CD14-positive monocyte (primary cell): ENCODE results near the gene SPSB4. TPM values are rescaled to one million over a fixed set of nuclear protein-coding genes. Genes with fewer than 3 reads are reported as not detected.

Source experiments
- DNase-seq, 3 donors: peaks; one replicate each; pipeline ENCODE4 v3.0.0-alpha.2; 2011 to 2022
- H2AFZ ChIP-seq: 2 replicates; pipeline ENCODE4 v1.6.0; 2012; ENCODE audit warnings: mild to moderate bottlenecking, low read depth, low read length, inconsistent platforms; ENCODE audit not compliant: insufficient read depth, poor library complexity, severe bottlenecking
- H3K27ac ChIP-seq, 2 donors: 1 replicate in 1 of 2; 2 replicates in 1 of 2; pipeline ENCODE4 v1.5.1; 2012 to 2013; ENCODE audit warnings: low read length in 2 of 2, control low read depth in 1 of 2, inconsistent platforms in 1 of 2, low read depth in 1 of 2, mild to moderate bottlenecking in 1 of 2
- H3K27me3 ChIP-seq, 2 donors: one replicate each; pipeline versions ENCODE4 v1.6.0 to v1.6.1; 2011 to 2013; ENCODE audit warnings: low read length in 2 of 2; ENCODE audit not compliant: control insufficient read depth in 2 of 2, insufficient read depth in 2 of 2
- H3K36me3 ChIP-seq, 2 donors: replicated peaks in 1 of 2; 1 replicate in 1 of 2; 2 replicates in 1 of 2; pipeline versions ENCODE4 v1.5.1 to v1.6.1; 2012 to 2013; ENCODE audit warnings: low read length in 2 of 2, control low read depth in 1 of 2, inconsistent platforms in 1 of 2, mild to moderate bottlenecking in 1 of 2; ENCODE audit not compliant: insufficient read depth in 2 of 2, control insufficient read depth in 1 of 2
- H3K4me1 ChIP-seq, 2 donors: 1 replicate in 1 of 2; 2 replicates in 1 of 2; pipeline versions ENCODE4 v1.5.1 to v1.6.1; 2012 to 2013; ENCODE audit warnings: low read length in 2 of 2, control low read depth in 1 of 2, inconsistent platforms in 1 of 2, mild to moderate bottlenecking in 1 of 2, moderate library complexity in 1 of 2; ENCODE audit not compliant: insufficient read depth in 2 of 2, control insufficient read depth in 1 of 2
- H3K4me2 ChIP-seq: replicated peaks from 2 replicates; pipeline ENCODE3; 2012; ENCODE audit warnings: low read length, moderate library complexity, mild to moderate bottlenecking; ENCODE audit not compliant: poor library complexity, severe bottlenecking; ENCODE audit errors: extremely low read depth
- H3K4me3 ChIP-seq, 3 experiments: fragments of 200-600 bp in 1 of 3; sonication (generic) in 1 of 3; replicated peaks in 1 of 3; 1 replicate in 2 of 3; 2 replicates in 1 of 3; pipeline ENCODE4 v1.5.1; 2011 to 2013; ENCODE audit warnings: low read length in 3 of 3, mild to moderate bottlenecking in 3 of 3, control low read depth in 2 of 3, low read depth in 2 of 3, inconsistent platforms in 1 of 3, moderate library complexity in 1 of 3
- H3K79me2 ChIP-seq: 2 replicates; pipeline ENCODE4 v1.6.0; 2012; ENCODE audit warnings: mild to moderate bottlenecking, control low read depth, inconsistent platforms, low read length, moderate library complexity; ENCODE audit not compliant: insufficient read depth
- H3K9ac ChIP-seq: 2 replicates; pipeline ENCODE4 v1.6.0; 2017; ENCODE audit warnings: low read length, mild to moderate bottlenecking; ENCODE audit not compliant: insufficient read depth, poor library complexity, severe bottlenecking
- H3K9me3 ChIP-seq, 2 donors: replicated peaks in 1 of 2; 1 replicate in 1 of 2; 2 replicates in 1 of 2; pipeline versions ENCODE4 v1.5.1 to v1.6.1; 2012 to 2013; ENCODE audit warnings: low read length in 2 of 2, control low read depth in 1 of 2; ENCODE audit not compliant: control insufficient read depth in 1 of 2, insufficient read depth in 1 of 2
- H4K20me1 ChIP-seq: 2 replicates; pipeline ENCODE4 v1.6.0; 2012; ENCODE audit warnings: mild to moderate bottlenecking, low read length, control low read depth, moderate library complexity; ENCODE audit not compliant: insufficient read depth
- H3K27ac Mint-ChIP-seq, 7 donors: one replicate each; pipeline ENCODE4 v1.8.0; 2020; ENCODE audit warnings: mild to moderate bottlenecking in 7 of 7, mixed read lengths in 7 of 7, moderate library complexity in 6 of 7, inconsistent platforms in 2 of 7
- H3K27me3 Mint-ChIP-seq, 3 donors: one replicate each; pipeline ENCODE4 v1.8.0; 2021 to 2022; ENCODE audit warnings: low read depth in 3 of 3, mild to moderate bottlenecking in 3 of 3, mixed read lengths in 3 of 3, moderate library complexity in 3 of 3, inconsistent platforms in 1 of 3
- H3K36me3 Mint-ChIP-seq, 2 donors: one replicate each; pipeline ENCODE4 v1.8.0; 2020; ENCODE audit warnings: mixed read lengths in 2 of 2, inconsistent platforms in 1 of 2, mild to moderate bottlenecking in 1 of 2
- H3K4me1 Mint-ChIP-seq: one replicate; pipeline ENCODE4 v1.8.0; 2020; ENCODE audit warnings: mild to moderate bottlenecking, mixed read lengths
- H3K4me3 Mint-ChIP-seq, 2 donors: one replicate each; pipeline ENCODE4 v1.8.0; 2020; ENCODE audit warnings: mild to moderate bottlenecking in 2 of 2, mixed read lengths in 2 of 2, moderate library complexity in 1 of 2
- H3K9me3 Mint-ChIP-seq, 7 donors: one replicate each; pipeline ENCODE4 v1.8.0; 2020 to 2022; ENCODE audit warnings: mixed read lengths in 7 of 7, mild to moderate bottlenecking in 6 of 7, moderate library complexity in 6 of 7, inconsistent platforms in 2 of 7
- WGBS: methylation state at CpG from one replicate; pipeline ENCODE4 v1.1.5; 2013; ENCODE audit warnings: missing lambda C conversion rate; ENCODE audit not compliant: insufficient coverage; 5-methylcytosine and 5-hydroxymethylcytosine counted together
- intact Hi-C, 2 donors: fragments of 100-400 bp; cut with micrococcal nuclease; formaldehyde crosslinking; loops; one replicate each; pipeline versions ENCODE4 v1.15.0 to v1.15.1; 2023
- polyA plus RNA-seq, 3 donors: library from polyadenylated mRNA; depleted of rRNA in 1 of 3; unstranded in 2 of 3; stranded (reverse) in 1 of 3; fragments of 300-500 nt in 2 of 3; fragments of >200 nt in 1 of 3; fragmentation: Illumina TruSeq in 2 of 3; gene quantifications; 1 replicate in 2 of 3; 2 replicates in 1 of 3; pipeline ENCODE4 v1.2.3, GENCODE V29; 2012 to 2021
- TF ChIP-seq, protein P1 (sequence below): fragments of 200-600 bp; IDR thresholded peaks from one replicate; pipeline ENCODE4 v1.8.0; 2022; ENCODE audit warnings: antibody characterized with exemption, mild to moderate bottlenecking

SPSB4 gene
- polyA plus RNA-seq, 3 donors, result not detected

DNA sequence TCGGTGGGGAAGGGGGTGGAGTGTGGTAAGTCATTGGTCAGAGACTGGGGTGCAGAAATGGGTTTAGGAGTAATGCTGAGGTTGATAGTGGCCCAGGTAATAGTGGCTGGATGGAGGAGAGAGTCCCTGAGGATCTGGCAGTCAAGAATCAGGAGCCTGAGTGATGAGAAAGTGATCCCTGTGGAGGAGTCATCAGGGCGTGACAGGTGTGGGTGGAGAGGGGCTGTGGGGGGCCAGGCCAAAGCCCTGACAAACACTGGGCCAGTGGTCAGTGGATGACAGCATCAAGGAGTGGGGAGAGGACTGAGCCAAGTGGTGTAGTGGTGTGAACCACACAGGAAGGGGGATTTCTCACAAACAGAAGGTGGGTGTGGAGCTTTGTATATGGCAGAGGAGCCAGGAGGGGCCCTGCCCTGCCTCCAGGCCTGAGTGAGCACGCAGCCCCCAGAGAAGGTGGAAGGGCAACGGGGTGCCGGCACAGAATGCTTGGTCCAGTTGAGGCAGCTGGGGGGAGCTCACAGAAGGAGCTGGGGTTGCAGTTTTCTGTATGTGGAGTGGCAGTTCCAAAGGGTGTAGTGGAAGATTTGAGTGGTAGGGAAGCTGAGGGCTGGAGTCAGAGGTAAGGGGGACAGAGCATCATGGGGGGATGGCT lies 77.1 kb downstream of the SPSB4 start:
- Mint-ChIP-seq H3K36me3 (no peaks in the 10 kb centered on the region), H3K4me1 (no peaks in the 10 kb centered on the region), H3K27ac (peak overlapping the region in 1 of 7 donors; percentile 1), H3K9me3 (peaks cover 0 to 7% (median 0%) of the 10 kb centered on the region in 7 donors), H3K4me3 (no peak overlapping the region), H3K27me3 (peaks cover 1 to 7% (median 5%) of the 10 kb centered on the region in 3 donors)
- TF ChIP-seq, protein P1, sequence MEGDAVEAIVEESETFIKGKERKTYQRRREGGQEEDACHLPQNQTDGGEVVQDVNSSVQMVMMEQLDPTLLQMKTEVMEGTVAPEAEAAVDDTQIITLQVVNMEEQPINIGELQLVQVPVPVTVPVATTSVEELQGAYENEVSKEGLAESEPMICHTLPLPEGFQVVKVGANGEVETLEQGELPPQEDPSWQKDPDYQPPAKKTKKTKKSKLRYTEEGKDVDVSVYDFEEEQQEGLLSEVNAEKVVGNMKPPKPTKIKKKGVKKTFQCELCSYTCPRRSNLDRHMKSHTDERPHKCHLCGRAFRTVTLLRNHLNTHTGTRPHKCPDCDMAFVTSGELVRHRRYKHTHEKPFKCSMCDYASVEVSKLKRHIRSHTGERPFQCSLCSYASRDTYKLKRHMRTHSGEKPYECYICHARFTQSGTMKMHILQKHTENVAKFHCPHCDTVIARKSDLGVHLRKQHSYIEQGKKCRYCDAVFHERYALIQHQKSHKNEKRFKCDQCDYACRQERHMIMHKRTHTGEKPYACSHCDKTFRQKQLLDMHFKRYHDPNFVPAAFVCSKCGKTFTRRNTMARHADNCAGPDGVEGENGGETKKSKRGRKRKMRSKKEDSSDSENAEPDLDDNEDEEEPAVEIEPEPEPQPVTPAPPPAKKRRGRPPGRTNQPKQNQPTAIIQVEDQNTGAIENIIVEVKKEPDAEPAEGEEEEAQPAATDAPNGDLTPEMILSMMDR, result no peak
- intact Hi-C loops, result no loop called here
- Histone ChIP-seq H2AFZ (no peak overlapping the region), H3K9ac (no peak overlapping the region), H3K36me3 (no peaks in the 10 kb centered on the region), H4K20me1 (no peaks in the 10 kb centered on the region), H3K27me3 (no peaks in the 10 kb centered on the region), H3K4me2 (no peak overlapping the region), H3K4me3 (no peak overlapping the region), H3K79me2 (no peaks in the 10 kb centered on the region), H3K27ac (no peak overlapping the region), H3K9me3 (no peaks in the 10 kb centered on the region), H3K4me1 (no peaks in the 10 kb centered on the region)
- 87% methylated on average over 5 of the region's 5 CpGs for WGBS
- DNase-seq, result no peak

DNA sequence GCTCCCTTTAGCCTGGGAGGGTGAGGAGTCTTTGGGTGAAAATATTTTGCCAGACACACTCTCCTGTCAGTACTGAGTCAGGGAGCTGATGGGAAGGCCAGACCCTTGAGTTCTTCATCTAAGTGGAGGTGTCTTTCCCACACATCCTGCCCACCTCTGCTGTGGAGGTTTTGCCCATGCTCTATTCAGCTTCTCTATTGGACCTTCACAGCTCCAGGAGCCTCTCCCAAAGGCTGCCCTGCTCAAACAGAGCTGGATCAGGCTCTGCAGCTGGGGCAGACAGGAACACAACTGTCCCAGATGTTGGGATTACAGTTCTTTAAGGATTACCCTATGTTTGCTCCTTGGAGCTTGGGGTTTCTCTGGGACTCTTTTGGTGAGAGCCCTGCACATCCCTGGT lies 77.9 kb downstream of the SPSB4 start:
- intact Hi-C loops, result no loop called here
- H3K27ac Mint-ChIP-seq, result no peak overlapping the region

More for the DNA sequence above, 77.9 kb downstream of the SPSB4 start:
- Histone ChIP-seq H3K9me3 (no peaks in the 10 kb centered on the region), H4K20me1 (no peaks in the 10 kb centered on the region), H3K27me3 (no peaks in the 10 kb centered on the region), H3K9ac (no peak overlapping the region), H3K27ac (no peak overlapping the region), H3K4me1 (no peaks in the 10 kb centered on the region), H3K79me2 (no peaks in the 10 kb centered on the region), H3K4me3 (no peak overlapping the region), H3K36me3 (no peaks in the 10 kb centered on the region), H2AFZ (no peak overlapping the region), H3K4me2 (no peak overlapping the region)
- TF ChIP-seq, protein P1, result no peak
- peaks cover 0 to 7% (median 1%) of the 10 kb centered on the region in 7 donors for H3K9me3 Mint-ChIP-seq
- H3K4me3 Mint-ChIP-seq, result no peak overlapping the region
- peaks cover 1 to 7% (median 5%) of the 10 kb centered on the region in 3 donors for H3K27me3 Mint-ChIP-seq
- DNase-seq, result no peak
- H3K4me1 Mint-ChIP-seq, result no peaks in the 10 kb centered on the region
- no peaks in the 10 kb centered on the region for H3K36me3 Mint-ChIP-seq
